ENCODE data around the gene TRIM41.

Gene TRIM41

GRCh38 chr5:181261320-181262049, 38.4 kb downstream of the TRIM41 start (continued):
- TF ChIP-seq REST (tag by site-specific recombination; IDR thresholded peaks at IDR 0.05) = 0 out of 2 replicates have a peak, but pooled peaks have one; percentile 9
- TF ChIP-seq ZNF76 (tag by site-specific recombination; IDR thresholded peaks at IDR 0.05; ENCODE audit: borderline replicate concordance, low read depth) = peak; percentile 51; the same call in 1 of the 2 replicates
- TF ChIP-seq ZNF660 (tag by site-specific recombination; IDR thresholded peaks at IDR 0.05) = peak; percentile 50
- TF ChIP-seq ZNF280C (tag by site-specific recombination; IDR thresholded peaks at IDR 0.05) = no peak
- no peak for TF ChIP-seq KLF7 (tag by site-specific recombination; IDR thresholded peaks at IDR 0.05; ENCODE audit: borderline replicate concordance)
- peak; percentile 86 for TF ChIP-seq ZBTB48 (tag by site-specific recombination; IDR thresholded peaks at IDR 0.05)
- 0 out of 2 replicates have a peak, but pooled peaks have one; percentile 14 for TF ChIP-seq KLF10 (tag by site-specific recombination; IDR thresholded peaks at IDR 0.05)
- peak; percentile 14; the same call in 1 of the 2 replicates for TF ChIP-seq ZFP69B (tag by site-specific recombination; IDR thresholded peaks at IDR 0.05)
- TF ChIP-seq CTCF (tag by site-specific recombination; IDR thresholded peaks at IDR 0.05) = peak; percentile 84
- TF ChIP-seq MZF1 (tag by site-specific recombination; IDR thresholded peaks at IDR 0.05; ENCODE audit: borderline replicate concordance) = no peak
- TF ChIP-seq ZNF133 (tag by site-specific recombination; IDR thresholded peaks at IDR 0.05) = no peak

GRCh38 chr5:181263633-181264032, 40.6 kb downstream of the TRIM41 start:
- no peak for TF ChIP-seq ZNF664 (tag by site-specific recombination; IDR thresholded peaks at IDR 0.05)
- no peak for TF ChIP-seq PRDM1 (tag by site-specific recombination; IDR thresholded peaks at IDR 0.05)
- TF ChIP-seq ELK4 (IDR thresholded peaks at IDR 0.05; ENCODE audit: borderline replicate concordance, low read depth, low read length) = no peak
- TF ChIP-seq ZNF350 (tag by site-specific recombination; IDR thresholded peaks at IDR 0.05) = no peak
- no peak for TF ChIP-seq ZNF768 (tag by site-specific recombination; IDR thresholded peaks at IDR 0.05)
- TF ChIP-seq ZNF426 (tag by site-specific recombination; IDR thresholded peaks at IDR 0.05) = no peak
- TF ChIP-seq BCL6B (tag by site-specific recombination; IDR thresholded peaks at IDR 0.05) = no peak
- Histone ChIP-seq H3K36me3 (ENCODE audit: control insufficient read depth in 2 of 2, insufficient read depth in 1 of 2, low read length in 2 of 2) (peaks cover 5 to 8% of the 10 kb centered on the region in 2 experiments; a peak in 2 of 3 replicates), H3K4me3 (ENCODE audit: low read depth, low read length) (no peak overlapping the region), H3K27ac (ENCODE audit: extremely low read depth, low read depth, low read length) (no peak overlapping the region), H3K9me3 (ENCODE audit: control insufficient read depth, insufficient read depth, low read depth, low read length) (no peaks in the 10 kb centered on the region), H3K4me1 (ENCODE audit: control insufficient read depth, insufficient read depth, low read length) (no peaks in the 10 kb centered on the region)
- POLR2A ChIA-PET = interaction anchor here (0.7 kb wide), 1 partner anchor 1514 kb away, joined by 4 read pairs; no protein-coding TSS in a partner anchor
- CTCF ChIA-PET = no interaction called here
